PC-3 (cell line): ENCODE results near the gene AAMDC. TPM values are rescaled to one million over a fixed set of nuclear protein-coding genes. Genes with fewer than 3 reads are reported as not detected.
"Not testable (repeated sequence)": the region's sequence is repeated elsewhere in the genome, so short reads cannot be mapped to it uniquely, and the experiment has no call there.

Source experiments
- ATAC-seq: fragments of 200-7000 bp; cut with Tn5 transposase; 2 replicates; pipeline ENCODE4 v1.9.1; 2020; ENCODE audit warnings: mild to moderate bottlenecking, moderate library complexity
- BruUV-seq: library from RNA; stranded (reverse); fragments of 400-500 nt; replicated peaks from 2 replicates; lab custom pipeline; 2021; lab: Mats Ljungman, UMichigan
- CTCF ChIA-PET: fragments of 300-600 bp; sonication (Branson Sonifier 250); formaldehyde crosslinking; loops from one replicate; lab custom pipeline; 2022; ENCODE audit warnings: antibody characterized with exemption; lab: Charles Lee
- POLR2A ChIA-PET: fragments of 300-600 bp; sonication (Branson Sonifier 250); formaldehyde crosslinking; loops from one replicate; lab custom pipeline; 2022; ENCODE audit warnings: antibody characterized with exemption; ENCODE audit not compliant: unreplicated experiment; lab: Charles Lee
- DNase-seq: peaks from one replicate; pipeline ENCODE4 v3.0.0-alpha.2; 2015
- H2AFZ ChIP-seq: fragments of 300-600 bp; sonication (generic); 2 replicates; pipeline ENCODE4 v1.6.0; 2016; ENCODE audit warnings: antibody characterized with exemption, low read length
- H3F3A ChIP-seq: fragments of 300-600 bp; sonication (generic); one replicate; pipeline ENCODE4 v1.6.0; 2017; ENCODE audit warnings: antibody characterized with exemption, low read length, control low read depth, mild to moderate bottlenecking; ENCODE audit not compliant: unreplicated experiment
- H3K27ac ChIP-seq: fragments of 300-600 bp; sonication (generic); 2 replicates; pipeline ENCODE4 v1.5.1; 2016; ENCODE audit warnings: mild to moderate bottlenecking, low read length
- H3K27me3 ChIP-seq: fragments of 300-600 bp; sonication (generic); 2 replicates; pipeline ENCODE4 v1.6.1; 2016; ENCODE audit warnings: low read length, mixed read lengths
- H3K36me3 ChIP-seq: fragments of 300-600 bp; sonication (generic); 2 replicates; pipeline ENCODE4 v1.6.1; 2016; ENCODE audit warnings: low read depth, mixed run types, low read length, mixed read lengths
- H3K4me1 ChIP-seq: fragments of 300-600 bp; sonication (generic); 2 replicates; pipeline ENCODE4 v1.5.1; 2016; ENCODE audit warnings: low read length; ENCODE audit not compliant: insufficient read depth
- H3K4me2 ChIP-seq: fragments of 300-600 bp; sonication (generic); 2 replicates; pipeline ENCODE4 v1.6.0; 2016; ENCODE audit warnings: low read length
- H3K4me3 ChIP-seq: fragments of 300-600 bp; sonication (generic); 2 replicates; pipeline ENCODE4 v1.5.1; 2016; ENCODE audit warnings: mild to moderate bottlenecking, low read length, mixed read lengths
- H3K79me2 ChIP-seq: fragments of 300-600 bp; sonication (generic); 2 replicates; pipeline ENCODE4 v1.6.1; 2017; ENCODE audit warnings: low read length, mixed read lengths
- H3K9ac ChIP-seq: fragments of 300-600 bp; sonication (generic); 2 replicates; pipeline ENCODE4 v1.6.0; 2016; ENCODE audit warnings: mild to moderate bottlenecking, low read length
- H3K9me2 ChIP-seq: fragments of 300-600 bp; sonication (generic); replicated peaks from 2 replicates; pipeline ENCODE4 v1.6.1; 2016; ENCODE audit warnings: mixed run types, low read length, mixed read lengths
- H3K9me3 ChIP-seq: fragments of 300-600 bp; sonication (generic); 2 replicates; pipeline ENCODE4 v1.6.1; 2016; ENCODE audit warnings: low read length, mixed read lengths
- H4K20me1 ChIP-seq: fragments of 300-600 bp; sonication (generic); 2 replicates; pipeline ENCODE4 v1.6.1; 2016; ENCODE audit warnings: low read length, mixed read lengths
- EZH2 ChIP-seq: fragments of 300-600 bp; sonication (generic); IDR thresholded peaks from one replicate; pipeline ENCODE4 v1.6.1; 2017; ENCODE audit warnings: antibody characterized with exemption, mild to moderate bottlenecking, low read length; ENCODE audit not compliant: unreplicated experiment
- EZH2phosphoT487 ChIP-seq: fragments of 300-600 bp; sonication (generic); IDR thresholded peaks from 2 replicates; pipeline ENCODE4 v1.6.1; 2018; ENCODE audit warnings: mild to moderate bottlenecking, antibody characterized with exemption, low read length, borderline replicate concordance
- intact Hi-C: fragments of 100-400 bp; cut with micrococcal nuclease; formaldehyde crosslinking; loops from 2 replicates; pipeline ENCODE4 v1.9.0; 2023
- total RNA-seq: library from RNA; depleted of rRNA; stranded (reverse); fragments of >200 nt; gene quantifications from 2 replicates; pipeline ENCODE4 v1.2.3, GENCODE V29; 2014
- TF ChIP-seq, protein P1 (sequence below): fragments of 300-600 bp; sonication (generic); conservative IDR thresholded peaks from 2 replicates; pipeline ENCODE4 v1.5.1; 2017; ENCODE audit warnings: antibody characterized with exemption, low read depth, mild to moderate bottlenecking, low read length

AAMDC gene
- total RNA-seq, 1 experiment from 2014 or later = 18.0 TPM

DNA sequence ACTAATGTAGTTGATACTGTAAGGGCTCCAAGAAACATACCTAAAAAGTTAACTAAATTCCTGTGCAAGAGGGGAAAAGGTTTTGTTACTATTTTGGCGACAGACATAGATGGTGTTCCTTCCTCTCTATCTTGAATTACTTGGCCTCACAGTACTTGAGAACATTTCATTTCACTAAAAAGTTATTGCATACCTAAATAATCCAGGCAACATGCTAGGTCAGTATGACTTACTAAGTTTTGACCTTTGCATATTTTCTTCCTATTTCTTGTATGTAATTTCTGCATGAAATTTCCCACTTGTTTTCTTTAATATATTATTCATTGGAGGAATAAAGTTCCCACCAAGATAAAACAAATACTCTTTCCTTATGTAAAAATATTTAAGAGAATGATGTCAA is 74.0 kb downstream of the AAMDC start:
- intact Hi-C loops, H3K4me3 ChIP-seq, H3K9me3 ChIP-seq, H3K27ac ChIP-seq, H3K9me2 ChIP-seq, H3K79me2 ChIP-seq, ATAC-seq, H3K9ac ChIP-seq, H3K4me2 ChIP-seq, H4K20me1 ChIP-seq, BruUV-seq, POLR2A ChIA-PET, CTCF ChIA-PET, DNase-seq, H3F3A ChIP-seq, H3K27me3 ChIP-seq, H2AFZ ChIP-seq: not testable (repeated sequence)
- Histone ChIP-seq H3K4me1 (peaks cover 20% of the 10 kb centered on the region), H3K36me3 (peaks cover 12% of the 10 kb centered on the region; the same call in 1 of the 2 replicates)

GRCh38 chr11:77908835-77909234 is 87.9 kb downstream of the AAMDC start:
- intact Hi-C loops = no loop called here
- Histone ChIP-seq H3K9me2 (no peaks in the 10 kb centered on the region), H3K4me2 (no peak overlapping the region), H4K20me1 (no peaks in the 10 kb centered on the region), H3K27ac (no peak overlapping the region), H3K9me3 (no peaks in the 10 kb centered on the region), H3F3A (no peaks in the 10 kb centered on the region), H3K4me3 (no peak overlapping the region), H3K9ac (no peak overlapping the region), H3K79me2 (no peaks in the 10 kb centered on the region), H3K4me1 (peaks cover 4% of the 10 kb centered on the region), H3K36me3 (peaks cover 4% of the 10 kb centered on the region; the same call in 1 of the 2 replicates), H3K27me3 (no peaks in the 10 kb centered on the region), H2AFZ (no peak overlapping the region)
- TF ChIP-seq EZH2phosphoT487 (no peak), EZH2 (no peak)
- TF ChIP-seq, protein P1, sequence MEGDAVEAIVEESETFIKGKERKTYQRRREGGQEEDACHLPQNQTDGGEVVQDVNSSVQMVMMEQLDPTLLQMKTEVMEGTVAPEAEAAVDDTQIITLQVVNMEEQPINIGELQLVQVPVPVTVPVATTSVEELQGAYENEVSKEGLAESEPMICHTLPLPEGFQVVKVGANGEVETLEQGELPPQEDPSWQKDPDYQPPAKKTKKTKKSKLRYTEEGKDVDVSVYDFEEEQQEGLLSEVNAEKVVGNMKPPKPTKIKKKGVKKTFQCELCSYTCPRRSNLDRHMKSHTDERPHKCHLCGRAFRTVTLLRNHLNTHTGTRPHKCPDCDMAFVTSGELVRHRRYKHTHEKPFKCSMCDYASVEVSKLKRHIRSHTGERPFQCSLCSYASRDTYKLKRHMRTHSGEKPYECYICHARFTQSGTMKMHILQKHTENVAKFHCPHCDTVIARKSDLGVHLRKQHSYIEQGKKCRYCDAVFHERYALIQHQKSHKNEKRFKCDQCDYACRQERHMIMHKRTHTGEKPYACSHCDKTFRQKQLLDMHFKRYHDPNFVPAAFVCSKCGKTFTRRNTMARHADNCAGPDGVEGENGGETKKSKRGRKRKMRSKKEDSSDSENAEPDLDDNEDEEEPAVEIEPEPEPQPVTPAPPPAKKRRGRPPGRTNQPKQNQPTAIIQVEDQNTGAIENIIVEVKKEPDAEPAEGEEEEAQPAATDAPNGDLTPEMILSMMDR = no peak
- no peak for DNase-seq
- ChIA-PET POLR2A (no interaction called here), CTCF (no interaction called here)
- ATAC-seq = no peak
- no TSS peak for BruUV-seq

- Histone ChIP-seq H3K27me3 (no peaks in the 10 kb centered on the region), H3K9ac (no peak overlapping the region), H3K4me1 (peaks cover 7% of the 10 kb centered on the region), H3K4me3 (no peak overlapping the region), H3K27ac (no peak overlapping the region), H3K79me2 (no peaks in the 10 kb centered on the region), H4K20me1 (no peaks in the 10 kb centered on the region), H3K9me3 (no peaks in the 10 kb centered on the region), H2AFZ (no peak overlapping the region), H3K9me2 (no peaks in the 10 kb centered on the region), H3K36me3 (peaks cover 4% of the 10 kb centered on the region; the same call in 1 of the 2 replicates), H3K4me2 (no peak overlapping the region), H3F3A (no peaks in the 10 kb centered on the region)
- no peak for ATAC-seq
- no peak for TF ChIP-seq EZH2
- no peak for TF ChIP-seq EZH2phosphoT487
- TF ChIP-seq, protein P1 = no peak
- intact Hi-C loops = no loop called here
- BruUV-seq = no TSS peak
- ChIA-PET CTCF (no interaction called here), POLR2A (no interaction called here)
- no peak for DNase-seq
These were observed 88.3 kb downstream of the AAMDC start for GRCh38 chr11:77909277-77909676.

GRCh38 chr11:77910828-77911227 is 89.9 kb downstream of the AAMDC start:
- CTCF ChIA-PET, H2AFZ ChIP-seq, H3K36me3 ChIP-seq, H3K27ac ChIP-seq, H3K9me3 ChIP-seq, DNase-seq, H4K20me1 ChIP-seq, BruUV-seq, H3K9me2 ChIP-seq, H3F3A ChIP-seq, H3K79me2 ChIP-seq, POLR2A ChIA-PET, H3K27me3 ChIP-seq, H3K9ac ChIP-seq, H3K4me2 ChIP-seq, H3K4me3 ChIP-seq, ATAC-seq: not testable (repeated sequence)
- H3K4me1 ChIP-seq = peaks cover 23% of the 10 kb centered on the region
- intact Hi-C loops = loop anchor here (10.0 kb wide), 1 partner anchor 84 kb away; the partner anchor contains the start of gene INTS4

- H3K9ac ChIP-seq, H3F3A ChIP-seq, DNase-seq, H3K27me3 ChIP-seq, H3K9me2 ChIP-seq, H2AFZ ChIP-seq, ATAC-seq, H3K4me3 ChIP-seq, H3K36me3 ChIP-seq, H3K79me2 ChIP-seq, CTCF ChIA-PET, H3K9me3 ChIP-seq, BruUV-seq, H4K20me1 ChIP-seq: not testable (repeated sequence)
- POLR2A ChIA-PET = interaction anchor here (0.7 kb wide), 2 partner anchors 10 to 81 kb away, joined by 3 read pairs; partner anchors contain the start of gene INTS4
- Histone ChIP-seq H3K27ac (peak overlapping the region; percentile 75), H3K4me2 (peak overlapping the region; percentile 68), H3K4me1 (peaks cover 23% of the 10 kb centered on the region)
- intact Hi-C loops = loop anchor here (10.0 kb wide), 1 partner anchor 81 kb away; the partner anchor contains the start of gene INTS4
These were observed 92.8 kb downstream of the AAMDC start for GRCh38 chr11:77913608-77914306.
